GM21528 (cell line): Measurements from ENCODE around the gene HIRIP3.
A peak's percentile ranks its signal among the peaks of the same experiment; 100 is the strongest.

Source experiments
- ATAC-seq: cut with Tn5 transposase; IDR thresholded peaks from one replicate; pipeline ENCODE4 v1.9.1; 2021; ENCODE audit warnings: mild to moderate bottlenecking, moderate library complexity; ENCODE audit not compliant: unreplicated experiment, low FRiP score

Gene HIRIP3

GRCh38 chr16:30000735-30001631, 5.6 kb upstream of the HIRIP3 start:
- ATAC-seq = no peak

DNA sequence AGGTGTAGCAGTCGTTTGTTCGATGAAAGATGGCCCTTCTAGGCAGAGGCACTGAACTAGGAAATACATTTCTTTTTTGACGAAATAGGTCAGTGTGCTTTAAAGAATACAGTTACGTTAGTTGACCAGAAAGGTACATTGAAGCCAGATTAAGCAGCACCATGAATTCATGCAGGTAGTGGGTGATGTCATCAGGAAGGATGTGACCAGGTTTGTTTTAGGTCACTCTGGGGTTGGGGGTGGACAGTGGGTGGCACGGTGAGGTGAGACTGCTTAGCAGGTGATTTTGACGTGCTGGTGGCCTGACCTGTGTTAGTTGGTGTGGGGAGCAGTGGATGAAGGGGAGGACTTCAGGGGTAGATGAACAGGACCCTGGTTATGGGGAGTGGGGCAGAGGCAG, 4.2 kb upstream of the HIRIP3 start:
- no peak for ATAC-seq

- ATAC-seq = no peak
Measured at GRCh38 chr16:29996766-29997250, 1.4 kb upstream of the HIRIP3 start.

DNA sequence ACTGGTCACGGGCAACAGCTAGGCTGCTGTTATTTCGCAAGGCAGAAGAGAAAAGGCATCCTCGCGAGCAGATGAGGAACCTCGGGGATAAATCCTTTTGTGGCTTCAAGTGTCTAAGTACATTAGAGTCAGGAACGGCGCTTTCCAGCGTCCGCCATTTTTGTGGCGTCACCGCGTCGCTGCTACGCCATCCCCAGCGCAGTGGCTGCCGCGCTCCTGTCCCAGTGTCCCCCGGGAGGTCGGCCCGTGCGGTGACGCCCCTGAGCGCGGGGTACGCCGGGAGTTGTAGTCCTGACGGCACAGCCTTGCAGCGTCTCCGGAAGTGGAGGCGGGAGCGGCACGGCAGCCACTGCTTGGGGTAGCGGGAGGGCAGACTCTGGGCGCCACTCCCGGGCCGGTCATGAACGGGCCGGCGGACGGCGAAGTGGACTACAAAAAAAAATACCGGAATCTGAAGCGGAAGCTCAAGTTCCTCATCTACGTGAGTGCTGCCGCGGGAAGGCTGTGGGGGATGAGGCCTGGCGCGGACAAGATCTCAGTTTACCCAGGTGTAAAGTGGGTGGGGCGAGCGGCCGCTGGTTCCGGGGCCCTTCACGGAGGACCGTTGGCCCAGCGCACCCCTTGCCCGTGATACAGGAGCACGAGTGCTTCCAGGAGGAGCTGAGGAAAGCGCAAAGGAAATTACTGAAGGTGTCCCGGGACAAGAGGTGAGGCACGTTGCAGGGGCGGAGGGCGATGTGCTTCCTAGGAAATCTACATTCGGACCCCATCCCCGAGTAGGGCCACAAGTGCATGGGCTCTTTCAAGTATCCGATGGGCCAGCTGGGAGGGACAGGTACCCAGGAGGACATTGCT, 721 bp upstream of the HIRIP3 start, which contains the start of gene INO80E:
INO80E (plus strand) TSS at position 331 of the 855 bp plus-strand sequence; CDS start at position 401, 70 bp downstream.
- ATAC-seq = peak; percentile 76

- peak; percentile 46 for ATAC-seq
Measured at GRCh38 chr16:29994600-29995323, 655 bp downstream of the HIRIP3 start.

DNA sequence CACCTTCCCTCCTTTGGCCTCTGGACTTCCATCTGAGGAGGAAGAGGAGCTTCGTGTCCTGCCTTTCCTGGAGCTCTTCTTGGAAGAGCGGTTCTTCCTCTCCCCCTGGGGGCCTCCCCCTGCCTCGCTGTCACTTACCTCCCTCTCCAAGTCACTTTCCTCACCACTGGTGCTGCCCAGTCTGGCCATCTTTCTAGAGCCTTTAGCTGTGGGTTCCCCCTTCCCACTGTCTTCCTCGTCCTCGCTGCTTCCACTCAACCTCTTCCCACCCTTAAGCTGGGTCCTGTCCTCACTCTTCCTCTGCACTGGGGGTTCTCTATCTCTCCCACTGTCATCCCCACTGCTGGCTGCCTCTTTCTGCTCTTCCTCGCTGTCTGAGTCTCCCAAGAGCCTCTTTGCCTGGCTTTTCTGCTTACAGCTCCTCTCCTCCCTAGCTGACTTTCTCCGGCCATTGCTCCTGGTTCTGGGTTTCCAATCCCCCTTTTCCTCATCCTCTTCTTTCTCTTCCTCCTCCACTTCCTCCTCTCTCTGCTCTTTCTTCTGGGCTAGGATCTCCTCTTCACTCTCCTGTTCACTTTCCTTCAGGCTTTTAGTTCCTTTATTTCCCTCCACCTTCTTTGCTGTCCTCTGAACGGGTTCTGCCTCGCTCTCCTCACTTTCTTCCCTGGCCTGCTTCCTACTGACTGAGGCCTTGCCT, 1.4 kb downstream of the HIRIP3 start:
- ATAC-seq = no peak

GRCh38 chr16:29993191-29993902, 2.1 kb downstream of the HIRIP3 start:
- no peak for ATAC-seq

DNA sequence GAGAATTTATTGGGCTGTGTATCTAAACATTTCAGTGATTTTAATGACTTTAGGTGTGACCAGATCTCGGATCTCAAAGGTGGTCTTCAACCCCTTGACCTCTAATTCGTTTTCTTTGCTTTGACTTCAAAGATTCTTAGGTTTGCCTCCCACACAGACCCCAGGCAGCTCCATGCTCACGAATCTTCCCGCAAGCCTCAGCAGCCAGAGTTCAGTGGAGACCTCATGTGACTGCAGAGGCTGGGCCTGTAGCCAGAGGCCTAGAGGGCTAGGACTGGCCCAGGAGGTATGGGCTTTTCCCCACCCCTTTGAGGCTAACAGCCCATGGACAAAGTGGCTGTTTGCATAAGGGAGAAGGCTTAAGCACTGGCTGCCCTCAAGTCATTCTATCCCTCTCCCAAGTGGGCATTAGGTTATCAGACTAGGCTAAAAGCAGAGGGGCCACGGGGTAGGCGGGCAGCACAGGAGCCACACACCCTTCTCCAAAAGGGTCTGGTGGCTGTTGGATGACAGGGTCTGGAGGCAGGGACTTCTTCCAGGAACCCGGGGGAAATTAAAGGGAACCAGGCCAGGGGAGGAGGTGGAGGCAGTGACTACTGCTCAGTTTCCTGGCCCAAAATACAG, 3.0 kb downstream of the HIRIP3 start:
- no peak for ATAC-seq

DNA sequence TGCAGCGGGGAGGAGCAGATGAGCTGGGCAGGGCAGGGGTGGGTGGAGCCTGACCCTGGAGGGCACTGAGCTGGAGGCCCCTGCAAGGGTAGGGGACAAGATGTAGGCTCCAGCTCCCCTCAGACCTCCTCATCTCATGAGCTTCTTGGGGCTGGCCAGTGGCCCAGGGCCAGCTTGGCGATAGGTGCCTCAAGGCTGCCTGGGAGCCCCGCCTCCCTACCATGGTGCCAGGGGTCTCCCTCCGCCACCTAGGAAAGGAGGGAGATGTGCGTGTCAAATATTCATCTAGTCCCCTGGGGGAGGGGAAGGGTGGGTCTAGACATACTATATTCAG, 3.9 kb downstream of the HIRIP3 start:
- no peak for ATAC-seq

GRCh38 chr16:29990883-29991570, 4.4 kb downstream of the HIRIP3 start:
- no peak for ATAC-seq

- no peak for ATAC-seq
Measured at GRCh38 chr16:29990034-29990433, 5.4 kb downstream of the HIRIP3 start.

GRCh38 chr16:29989111-29989858, 6.1 kb downstream of the HIRIP3 start:
- no peak for ATAC-seq

DNA sequence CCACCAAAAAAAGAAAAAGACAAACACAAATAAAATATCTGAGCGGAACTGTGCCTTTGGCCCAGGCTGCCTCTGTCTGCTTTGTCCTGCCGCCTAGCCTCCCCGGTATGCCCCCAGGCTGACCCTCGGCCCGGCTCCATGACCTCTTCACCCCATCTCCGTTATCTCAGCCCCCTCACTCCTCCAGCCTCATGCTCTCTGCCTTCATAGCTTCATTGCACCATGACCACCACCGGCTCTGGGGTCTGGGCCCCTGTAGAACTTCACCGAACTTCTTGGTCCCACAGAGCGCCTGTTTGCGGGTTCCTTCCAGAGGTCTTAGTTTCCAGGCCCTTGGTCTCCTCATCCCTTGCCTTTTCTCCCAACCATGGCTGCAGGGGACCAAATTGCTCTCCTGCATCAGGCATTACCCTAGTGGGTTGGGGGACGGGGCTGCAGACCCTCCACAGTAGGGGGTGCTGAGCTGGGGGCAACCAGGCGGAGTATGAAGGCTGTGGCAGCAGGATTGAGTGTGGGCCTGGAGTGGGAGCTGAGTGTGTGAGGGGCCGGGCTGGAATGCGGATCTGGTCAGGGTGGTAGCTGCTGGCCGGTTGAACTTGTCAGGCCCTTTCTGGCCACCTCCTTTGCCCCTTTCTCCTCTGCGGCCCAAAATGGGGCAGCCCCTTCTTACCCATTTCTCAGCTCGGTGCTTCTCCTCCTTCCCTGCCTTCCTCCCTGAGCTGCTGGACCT, 6.9 kb downstream of the HIRIP3 start:
- no peak for ATAC-seq

DNA sequence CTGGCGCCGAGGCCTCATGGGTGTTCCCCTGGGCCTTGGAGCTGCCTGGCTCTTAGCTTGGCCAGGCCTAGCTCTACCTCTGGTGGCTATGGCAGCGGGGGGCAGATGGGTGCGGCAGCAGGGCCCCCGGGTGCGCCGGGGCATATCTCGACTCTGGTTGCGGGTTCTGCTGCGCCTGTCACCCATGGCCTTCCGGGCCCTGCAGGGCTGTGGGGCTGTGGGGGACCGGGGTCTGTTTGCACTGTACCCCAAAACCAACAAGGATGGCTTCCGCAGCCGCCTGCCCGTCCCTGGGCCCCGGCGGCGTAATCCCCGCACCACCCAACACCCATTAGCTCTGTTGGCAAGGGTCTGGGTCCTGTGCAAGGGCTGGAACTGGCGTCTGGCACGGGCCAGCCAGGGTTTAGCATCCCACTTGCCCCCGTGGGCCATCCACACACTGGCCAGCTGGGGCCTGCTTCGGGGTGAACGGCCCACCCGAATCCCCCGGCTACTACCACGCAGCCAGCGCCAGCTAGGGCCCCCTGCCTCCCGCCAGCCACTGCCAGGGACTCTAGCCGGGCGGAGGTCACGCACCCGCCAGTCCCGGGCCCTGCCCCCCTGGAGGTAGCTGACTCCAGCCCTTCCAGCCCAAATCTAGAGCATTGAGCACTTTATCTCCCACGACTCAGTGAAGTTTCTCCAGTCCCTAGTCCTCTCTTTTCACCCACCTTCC, 7.9 kb downstream of the HIRIP3 start:
- ATAC-seq = no peak

DNA sequence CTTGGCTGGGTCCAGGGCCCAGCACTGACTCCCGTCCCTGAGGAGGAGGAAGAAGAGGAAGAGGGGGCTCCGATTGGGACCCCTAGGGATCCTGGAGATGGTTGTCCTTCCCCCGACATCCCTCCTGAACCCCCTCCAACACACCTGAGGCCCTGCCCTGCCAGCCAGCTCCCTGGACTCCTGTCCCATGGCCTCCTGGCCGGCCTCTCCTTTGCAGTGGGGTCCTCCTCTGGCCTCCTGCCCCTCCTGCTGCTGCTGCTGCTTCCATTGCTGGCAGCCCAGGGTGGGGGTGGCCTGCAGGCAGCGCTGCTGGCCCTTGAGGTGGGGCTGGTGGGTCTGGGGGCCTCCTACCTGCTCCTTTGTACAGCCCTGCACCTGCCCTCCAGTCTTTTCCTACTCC, 8.5 kb downstream of the HIRIP3 start:
- no peak for ATAC-seq

GRCh38 chr16:29986231-29986630, 9.2 kb downstream of the HIRIP3 start:
- no peak for ATAC-seq
